ENCODE measurements around the gene PDE4B. TPM values are rescaled to one million over a fixed set of nuclear protein-coding genes. Genes with fewer than 3 reads are reported as not detected.
"Not testable (repeated sequence)": the region's sequence is repeated elsewhere in the genome, so short reads cannot be mapped to it uniquely, and the experiment has no call there.

Gene PDE4B
- total and polyA plus RNA-seq, 2 of the 13 experiments (the other 11 are each of a cell fraction or from before 2014, with no cell fraction given) = not detected

- no TSS peak for BruUV-seq (replicated peaks)
- peaks cover 12% of the 10 kb centered on the region; the same call in 1 of the 2 replicates for H3K9me3 ChIP-seq (ENCODE audit: low read length)
- 47% methylated on average over 4 of the region's 4 CpGs for WGBS (ENCODE audit: low lambda C conversion rate)
- H4K20me1 ChIP-seq (ENCODE audit: insufficient read depth, low read length) = no peaks in the 10 kb centered on the region
- intact Hi-C loops (cut with micrococcal nuclease; ENCODE audit: unreplicated experiment) (no loop called here), in situ Hi-C loops (cut with HindIII; ENCODE audit: extremely low pct_ligation_motif_present, low pct_unique_long_range_greater_than_20kb) (no loop called here)
- H2AFZ ChIP-seq (ENCODE audit: low read length) = no peak overlapping the region
- H3K27ac ChIP-seq (ENCODE audit: extremely low read length, insufficient read depth, low read length) = no peak overlapping the region
- no peak overlapping the region for H3K4me2 ChIP-seq (ENCODE audit: low read depth, low read length)
- no peak overlapping the region for H3K9ac ChIP-seq (ENCODE audit: insufficient read depth, low read depth, low read length)
- TF ChIP-seq ELK4 (CRISPR knock-in tag; IDR thresholded peaks at IDR 0.05; ENCODE audit: borderline replicate concordance) = no peak
- no peak for TF ChIP-seq U2AF2 (IDR thresholded peaks at IDR 0.05; ENCODE audit: low read depth, low read length)
- CTCF ChIA-PET (ENCODE audit: low intra/inter-chr PET ratio, low total read pairs) = no interaction called here
- no peak overlapping the region for H3K4me3 ChIP-seq (replicated peaks in 1 of 3; ENCODE audit: insufficient read depth in 1 of 3, low read depth in 2 of 3, low read length in 3 of 3)
- H3K27me3 ChIP-seq (ENCODE audit: control insufficient read depth in 1 of 2, insufficient read depth in 2 of 2, low read length in 2 of 2) = no peaks in the 10 kb centered on the region; a peak in 1 of 5 replicates
- H3K36me3 ChIP-seq (replicated peaks in 1 of 2; ENCODE audit: control insufficient read depth in 1 of 2, insufficient read depth in 2 of 2, low read length in 2 of 2) = no peaks in the 10 kb centered on the region
- H3K79me2 ChIP-seq (ENCODE audit: insufficient read depth, low read length) = no peaks in the 10 kb centered on the region
- DNase-seq (ENCODE audit: low spot score) = no peak
- ATAC-seq = no peak
- no peak for FAIRE-seq
- POLR2A ChIA-PET = no interaction called here
- H3K4me1 ChIP-seq (ENCODE audit: insufficient read depth, low read length) = no peaks in the 10 kb centered on the region
Observed at GRCh38 chr1:66405061-66405460, 612.4 kb downstream of the PDE4B start.

GRCh38 chr1:66411449-66411848 lies 618.8 kb downstream of the PDE4B start:
- H2AFZ ChIP-seq (ENCODE audit: low read length); H3K4me2 ChIP-seq (ENCODE audit: low read depth, low read length); ATAC-seq; H3K9ac ChIP-seq (ENCODE audit: insufficient read depth, low read depth, low read length); H3K4me1 ChIP-seq (ENCODE audit: insufficient read depth, low read length); DNase-seq (ENCODE audit: low spot score); FAIRE-seq; H3K4me3 ChIP-seq (replicated peaks in 1 of 3; ENCODE audit: insufficient read depth in 1 of 3, low read depth in 2 of 3, low read length in 3 of 3); H3K36me3 ChIP-seq (replicated peaks in 1 of 2; ENCODE audit: control insufficient read depth in 1 of 2, insufficient read depth in 2 of 2, low read length in 2 of 2); in situ Hi-C loops (cut with HindIII; ENCODE audit: extremely low pct_ligation_motif_present, low pct_unique_long_range_greater_than_20kb); POLR2A ChIA-PET; H3K27ac ChIP-seq (ENCODE audit: extremely low read length, insufficient read depth, low read length); H4K20me1 ChIP-seq (ENCODE audit: insufficient read depth, low read length); H3K79me2 ChIP-seq (ENCODE audit: insufficient read depth, low read length); BruUV-seq (replicated peaks); H3K9me3 ChIP-seq (ENCODE audit: low read length); intact Hi-C loops (cut with micrococcal nuclease; ENCODE audit: unreplicated experiment); H3K27me3 ChIP-seq (ENCODE audit: control insufficient read depth in 1 of 2, insufficient read depth in 2 of 2, low read length in 2 of 2); CTCF ChIA-PET (ENCODE audit: low intra/inter-chr PET ratio, low total read pairs): not testable (repeated sequence)
- WGBS (ENCODE audit: low lambda C conversion rate) = 33% methylated on average over 1 of the region's 1 CpG

Data from HepG2 (cell line).